Loucy (cell line): Measurements from ENCODE around the gene EREG.

Experiments
- H2AFZ ChIP-seq: fragments of 200-600 bp; sonication (generic); 2 replicates; pipeline ENCODE4 v1.6.0; 2016; ENCODE audit warnings: antibody characterized with exemption, mild to moderate bottlenecking, low read length, moderate library complexity
- H3F3A ChIP-seq: fragments of 200-600 bp; 2 replicates; pipeline ENCODE4 v1.6.0; 2016; ENCODE audit warnings: antibody characterized with exemption, low read depth, mild to moderate bottlenecking
- H3K27me3 ChIP-seq: fragments of 200-600 bp; sonication (generic); 2 replicates; pipeline ENCODE4 v1.6.1; 2014; ENCODE audit warnings: low read length, mild to moderate bottlenecking; ENCODE audit not compliant: insufficient read depth, poor library complexity, severe bottlenecking
- H3K36me3 ChIP-seq: fragments of 200-600 bp; sonication (generic); 2 replicates; pipeline ENCODE4 v1.6.1; 2016; ENCODE audit warnings: low read length; ENCODE audit not compliant: insufficient read depth
- H3K4me1 ChIP-seq: fragments of 200-600 bp; sonication (generic); 2 replicates; pipeline ENCODE4 v1.5.1; 2014; ENCODE audit warnings: low read length, mild to moderate bottlenecking; ENCODE audit not compliant: insufficient read depth, poor library complexity, severe bottlenecking
- H3K4me2 ChIP-seq: fragments of 200-600 bp; sonication (generic); 2 replicates; pipeline ENCODE4 v1.6.0; 2014; ENCODE audit warnings: antibody characterized with exemption, low read length, low read depth, mild to moderate bottlenecking; ENCODE audit not compliant: poor library complexity, severe bottlenecking
- H3K4me3 ChIP-seq: fragments of 200-600 bp; sonication (generic); 2 replicates; pipeline ENCODE4 v1.5.1; 2014; ENCODE audit warnings: low read length, mild to moderate bottlenecking, mixed read lengths; ENCODE audit not compliant: poor library complexity, severe bottlenecking
- H3K79me2 ChIP-seq: fragments of 200-600 bp; sonication (generic); 2 replicates; pipeline ENCODE4 v1.6.1; 2014; ENCODE audit warnings: low read length; ENCODE audit not compliant: insufficient read depth
- H3K9ac ChIP-seq: fragments of 200-600 bp; sonication (generic); 2 replicates; pipeline ENCODE4 v1.6.0; 2014; ENCODE audit warnings: mild to moderate bottlenecking, low read depth, low read length, moderate library complexity; ENCODE audit not compliant: poor library complexity, severe bottlenecking
- H3K9me2 ChIP-seq: fragments of 200-600 bp; sonication (generic); replicated peaks from 2 replicates; pipeline ENCODE4 v1.6.1; 2016; ENCODE audit warnings: low read depth, low read length, mixed read lengths
- H3K9me3 ChIP-seq: fragments of 200-600 bp; sonication (generic); 2 replicates; pipeline ENCODE4 v1.6.1; 2014; ENCODE audit warnings: mild to moderate bottlenecking, antibody characterized with exemption, low read length, low read depth; ENCODE audit not compliant: insufficient read depth
- H4K20me1 ChIP-seq: fragments of 200-600 bp; sonication (generic); 2 replicates; pipeline ENCODE4 v1.6.0; 2014; ENCODE audit warnings: antibody characterized with exemption, low read length, mild to moderate bottlenecking; ENCODE audit not compliant: insufficient read depth, poor library complexity, severe bottlenecking
- CTCF ChIP-seq: fragments of 200-600 bp; sonication (generic); conservative IDR thresholded peaks from 2 replicates; pipeline ENCODE4 v1.5.1; 2014; ENCODE audit warnings: mild to moderate bottlenecking, antibody characterized with exemption, low read length
- EZH2phosphoT487 ChIP-seq: fragments of 200-600 bp; IDR thresholded peaks from 2 replicates; pipeline ENCODE4 v1.6.1; 2018; ENCODE audit warnings: antibody characterized with exemption, mild to moderate bottlenecking, moderate library complexity, borderline replicate concordance

The EREG gene

GRCh38 chr4:74385386-74385785, 20.4 kb downstream of the EREG start:
- H4K20me1 ChIP-seq = no peaks in the 10 kb centered on the region
- H3K9me3 ChIP-seq = no peaks in the 10 kb centered on the region
- no peak overlapping the region for H2AFZ ChIP-seq
- no peak for TF ChIP-seq CTCF
- TF ChIP-seq EZH2phosphoT487 = no peak
- H3K36me3 ChIP-seq = no peaks in the 10 kb centered on the region
- no peak overlapping the region for H3K4me2 ChIP-seq
- no peak overlapping the region for H3K9ac ChIP-seq
- H3F3A ChIP-seq = no peaks in the 10 kb centered on the region
- no peaks in the 10 kb centered on the region for H3K9me2 ChIP-seq
- H3K4me3 ChIP-seq = no peak overlapping the region
- H3K79me2 ChIP-seq = no peaks in the 10 kb centered on the region
- no peaks in the 10 kb centered on the region for H3K27me3 ChIP-seq
- no peaks in the 10 kb centered on the region for H3K4me1 ChIP-seq

- Histone ChIP-seq H3K4me3 (no peak overlapping the region), H2AFZ (no peak overlapping the region), H3K4me1 (no peaks in the 10 kb centered on the region), H3K79me2 (no peaks in the 10 kb centered on the region), H3K9me3 (no peaks in the 10 kb centered on the region), H3K4me2 (no peak overlapping the region), H3K9ac (no peak overlapping the region), H3K27me3 (no peaks in the 10 kb centered on the region), H3F3A (no peaks in the 10 kb centered on the region), H4K20me1 (no peaks in the 10 kb centered on the region), H3K36me3 (no peaks in the 10 kb centered on the region), H3K9me2 (no peaks in the 10 kb centered on the region)
- no peak for TF ChIP-seq CTCF
- TF ChIP-seq EZH2phosphoT487 = no peak
Measured at GRCh38 chr4:74386159-74386558, 21.2 kb downstream of the EREG start.

- Histone ChIP-seq H3F3A (no peaks in the 10 kb centered on the region), H3K79me2 (no peaks in the 10 kb centered on the region), H4K20me1 (no peaks in the 10 kb centered on the region), H3K9me3 (no peaks in the 10 kb centered on the region), H3K4me3 (no peak overlapping the region), H3K9me2 (no peaks in the 10 kb centered on the region), H3K27me3 (no peaks in the 10 kb centered on the region), H3K4me2 (no peak overlapping the region), H3K4me1 (no peaks in the 10 kb centered on the region), H3K9ac (no peak overlapping the region), H3K36me3 (no peaks in the 10 kb centered on the region), H2AFZ (no peak overlapping the region)
- TF ChIP-seq EZH2phosphoT487 = no peak
- no peak for TF ChIP-seq CTCF
Measured at GRCh38 chr4:74387790-74388189, 22.8 kb downstream of the EREG start.
